SK-N-SH (cell line): ENCODE measurements around the gene AGAP1. TPM values are rescaled to one million over a fixed set of nuclear protein-coding genes. Genes with fewer than 3 reads are reported as not detected.

Experiments used
- CTCF ChIA-PET: fragments of 300-600, 350-600 bp; formaldehyde crosslinking; extraction: SDS; loops from one replicate; lab custom pipeline; 2021; lab: Yijun Ruan, JAX
- POLR2A ChIA-PET: fragments of 350-600 bp; sonication (Branson Sonifier 250); formaldehyde crosslinking; extraction: SDS; loops from one replicate; lab custom pipeline; 2020; ENCODE audit warnings: antibody characterized with exemption, inconsistent platforms; lab: Yijun Ruan, JAX
- DNase-seq: peaks from one replicate; pipeline ENCODE4 v3.0.0; 2012
- H2AFZ ChIP-seq: fragments of 200-600 bp; sonication (generic); 2 replicates; pipeline ENCODE4 v1.8.1; 2016; ENCODE audit warnings: antibody characterized with exemption, mild to moderate bottlenecking, low read depth
- H3F3A ChIP-seq: fragments of 200-600 bp; sonication (generic); replicated peaks from 2 replicates; pipeline ENCODE3; 2016; ENCODE audit warnings: antibody characterized with exemption, mild to moderate bottlenecking; ENCODE audit not compliant: insufficient read depth
- H3K27ac ChIP-seq, 2 experiments: fragments of 200-500 bp in 1 of 2; fragments of 200-600 bp in 1 of 2; sonication (Bioruptor generic) in 1 of 2; sonication (generic), shearing (Covaris generic) in 1 of 2; 2 replicates each; pipeline versions ENCODE4 v1.5.1 to v1.6.1; 2014 to 2016; ENCODE audit warnings: low read depth in 2 of 2, inconsistent platforms in 1 of 2, low read length in 1 of 2, mild to moderate bottlenecking in 1 of 2, mixed read lengths in 1 of 2
- H3K27me3 ChIP-seq: fragments of 200-600 bp; sonication (generic), shearing (Covaris generic); 2 replicates; pipeline ENCODE4 v1.6.1; 2016; ENCODE audit warnings: mixed run types; ENCODE audit not compliant: insufficient read depth
- H3K36me3 ChIP-seq, 2 experiments: fragments of 200-500 bp in 1 of 2; fragments of 200-600 bp in 1 of 2; sonication (Bioruptor generic) in 1 of 2; sonication (generic) in 1 of 2; replicated peaks in 1 of 2; 2 replicates each; pipeline versions ENCODE3 to v1.5.1; 2014 to 2016; ENCODE audit warnings: low read length in 1 of 2, mild to moderate bottlenecking in 1 of 2; ENCODE audit not compliant: insufficient read depth in 2 of 2, control insufficient read depth in 1 of 2
- H3K4me1 ChIP-seq, 2 experiments: fragments of 200-500 bp in 1 of 2; fragments of 200-600 bp in 1 of 2; sonication (Bioruptor generic) in 1 of 2; sonication (generic), shearing (Covaris generic) in 1 of 2; 2 replicates each; pipeline versions ENCODE4 v1.5.1 to v1.6.1; 2014 to 2016; ENCODE audit warnings: low read depth in 1 of 2, low read length in 1 of 2, mixed run types in 1 of 2; ENCODE audit not compliant: insufficient read depth in 2 of 2, control insufficient read depth in 1 of 2
- H3K4me2 ChIP-seq: fragments of 200-600 bp; sonication (generic), shearing (Covaris generic); 2 replicates; pipeline ENCODE4 v1.6.1; 2017; ENCODE audit warnings: mixed run types
- H3K4me3 ChIP-seq, 2 experiments: fragments of 200-500 bp in 1 of 2; fragments of 200-600 bp in 1 of 2; sonication (Bioruptor generic) in 1 of 2; sonication (generic), shearing (Covaris generic) in 1 of 2; 2 replicates each; pipeline versions ENCODE4 v1.5.1 to v1.8.1; 2014 to 2016; ENCODE audit warnings: low read depth in 2 of 2, inconsistent platforms in 1 of 2, low read length in 1 of 2, mild to moderate bottlenecking in 1 of 2, mixed read lengths in 1 of 2, moderate library complexity in 1 of 2
- H3K79me2 ChIP-seq: fragments of 200-600 bp; sonication (generic); 2 replicates; pipeline ENCODE4 v1.8.1; 2017; ENCODE audit warnings: mild to moderate bottlenecking; ENCODE audit not compliant: insufficient read depth
- H3K9ac ChIP-seq: fragments of 200-600 bp; sonication (generic); 2 replicates; pipeline ENCODE4 v1.6.1; 2017; ENCODE audit warnings: mixed run types
- H3K9me2 ChIP-seq: fragments of 200-600 bp; sonication (generic); 2 replicates; pipeline ENCODE4 v1.6.1; 2017; ENCODE audit warnings: mixed run types
- H3K9me3 ChIP-seq: fragments of 200-600 bp; sonication (generic); 2 replicates; pipeline ENCODE4 v1.6.1; 2017; ENCODE audit warnings: mixed run types, mild to moderate bottlenecking, moderate library complexity
- H4K20me1 ChIP-seq: fragments of 200-600 bp; sonication (generic); 2 replicates; pipeline ENCODE4 v1.6.1; 2017; ENCODE audit warnings: mild to moderate bottlenecking, mixed run types; ENCODE audit not compliant: insufficient read depth
- ELF1 ChIP-seq: IDR thresholded peaks from 2 replicates; pipeline ENCODE4 v1.4.0; 2012
- EP300 ChIP-seq, 2 experiments: IDR thresholded peaks; 2 replicates each; pipeline versions ENCODE4 v1.4.0 to v1.6.1; 2012; ENCODE audit warnings: borderline replicate concordance in 1 of 2, low read depth in 1 of 2, low read length in 1 of 2
- FOXJ3 ChIP-seq: sonication (generic); formaldehyde crosslinking; IDR thresholded peaks from 2 replicates; pipeline ENCODE4 v1.5.1; 2020; ENCODE audit warnings: mild to moderate bottlenecking, missing genetic modification reagents
- FOXM1 ChIP-seq: IDR thresholded peaks from 2 replicates; pipeline ENCODE4 v1.4.0; 2012; ENCODE audit warnings: low read depth, mild to moderate bottlenecking
- GABPA ChIP-seq: IDR thresholded peaks from 2 replicates; pipeline ENCODE4 v1.4.0; 2012; ENCODE audit warnings: low read depth, mild to moderate bottlenecking
- GATA2 ChIP-seq: sonication (generic); formaldehyde crosslinking; IDR thresholded peaks from 2 replicates; pipeline ENCODE4 v1.5.0; 2020; ENCODE audit warnings: mild to moderate bottlenecking, missing genetic modification reagents
- JUND ChIP-seq: IDR thresholded peaks from 2 replicates; pipeline ENCODE4 v1.4.0; 2012
- MAX ChIP-seq: IDR thresholded peaks from 2 replicates; pipeline ENCODE4 v1.4.0; 2012; ENCODE audit warnings: low read depth
- MEF2A ChIP-seq: IDR thresholded peaks from 2 replicates; pipeline ENCODE4 v1.4.0; 2012; ENCODE audit warnings: low read depth, borderline replicate concordance
- MXI1 ChIP-seq: IDR thresholded peaks from 2 replicates; pipeline ENCODE4 v1.6.1; 2012; ENCODE audit warnings: mild to moderate bottlenecking, low read depth, low read length, improper control_type of control experiment
- NFIC ChIP-seq: IDR thresholded peaks from 2 replicates; pipeline ENCODE4 v1.4.0; 2012; ENCODE audit warnings: borderline replicate concordance
- PBX3 ChIP-seq: IDR thresholded peaks from 2 replicates; pipeline ENCODE4; 2012
- POLR2AphosphoS5 ChIP-seq: IDR thresholded peaks from 2 replicates; pipeline ENCODE4 v1.6.1; 2012; ENCODE audit warnings: low read depth, low read length
- RFX5 ChIP-seq: IDR thresholded peaks from 2 replicates; pipeline ENCODE4 v1.6.1; 2012; ENCODE audit warnings: mild to moderate bottlenecking, improper control_type of control experiment, low read length
- TCF12 ChIP-seq: IDR thresholded peaks from 2 replicates; pipeline ENCODE4 v1.4.0; 2012
- TEAD4 ChIP-seq: IDR thresholded peaks from 2 replicates; pipeline ENCODE4 v1.4.0; 2012; ENCODE audit warnings: mild to moderate bottlenecking, borderline replicate concordance; ENCODE audit not compliant: insufficient read depth
- YY1 ChIP-seq: IDR thresholded peaks from 2 replicates; pipeline ENCODE4 v1.4.0; 2012; ENCODE audit warnings: low read depth, mild to moderate bottlenecking
- WGBS: methylation state at CpG from one replicate; pipeline ENCODE4 v1.1.6; 2017; ENCODE audit warnings: low lambda C conversion rate; 5-methylcytosine and 5-hydroxymethylcytosine counted together
- polyA plus RNA-seq, 3 experiments: library from polyadenylated mRNA; depleted of rRNA; stranded (reverse); fragments of >200 nt; gene quantifications; 2 replicates each; pipeline ENCODE4 v1.2.3, GENCODE V29; 2012
- TF ChIP-seq, protein P1 (sequence below): IDR thresholded peaks from 2 replicates; pipeline ENCODE4 v1.6.1; 2012; ENCODE audit warnings: mild to moderate bottlenecking, low read depth, low read length, moderate library complexity
- TF ChIP-seq, protein P2 (sequence below): fragments of 200-600 bp; sonication (generic); IDR thresholded peaks from 2 replicates; pipeline ENCODE4 v1.6.1; 2017; ENCODE audit warnings: antibody characterized with exemption, mild to moderate bottlenecking, moderate library complexity
- TF ChIP-seq, protein P3 (sequence below): IDR thresholded peaks from 2 replicates; pipeline ENCODE4 v1.4.0; 2012; ENCODE audit warnings: low read depth, borderline replicate concordance

The AGAP1 gene
- polyA plus RNA-seq, 1 of the 3 experiments (the other 2 are of a cell fraction): 8.8 TPM

DNA sequence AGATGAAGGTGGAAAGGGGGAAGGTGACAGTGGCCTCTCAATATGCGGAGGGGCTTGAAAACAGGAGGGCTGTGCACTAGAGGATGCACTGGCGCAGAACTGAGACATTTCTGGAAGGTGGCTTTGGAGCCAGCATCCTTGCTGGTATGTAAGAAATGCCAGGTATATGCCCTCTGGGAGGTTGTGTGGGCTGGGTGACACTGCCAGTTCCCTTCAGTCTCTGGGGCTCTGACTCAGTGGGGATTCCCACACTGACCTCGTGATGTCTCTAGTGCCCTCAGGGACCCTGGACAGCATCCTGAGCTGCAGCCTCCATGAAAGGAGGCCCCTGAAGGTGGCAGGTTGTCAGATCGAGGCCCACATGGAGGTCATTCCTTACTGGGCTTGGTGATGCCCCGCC is 74.0 kb downstream of the AGAP1 start:
- no peaks in the 10 kb centered on the region for H3F3A ChIP-seq

More for the DNA sequence above, 74.0 kb downstream of the AGAP1 start:
- Histone ChIP-seq H3K9ac (no peak overlapping the region), H4K20me1 (peaks cover 44% of the 10 kb centered on the region), H3K4me1 (peaks cover 5 to 14% of the 10 kb centered on the region in 2 experiments; a peak in 2 of 4 replicates), H3K4me2 (no peak overlapping the region), H3K9me2 (no peaks in the 10 kb centered on the region), H3K27me3 (no peaks in the 10 kb centered on the region), H3K27ac (no peak overlapping the region), H2AFZ (no peak overlapping the region), H3K9me3 (no peaks in the 10 kb centered on the region), H3K79me2 (peaks cover 32% of the 10 kb centered on the region), H3K4me3 (no peak overlapping the region), H3K36me3 (no peaks in the 10 kb centered on the region)
- POLR2A ChIA-PET: no interaction called here
- TF ChIP-seq MEF2A: no peak
- TF ChIP-seq TEAD4: no peak
- TF ChIP-seq RFX5: no peak
- no peak for TF ChIP-seq GATA2 (CRISPR knock-in tag)
- TF ChIP-seq, protein P1, sequence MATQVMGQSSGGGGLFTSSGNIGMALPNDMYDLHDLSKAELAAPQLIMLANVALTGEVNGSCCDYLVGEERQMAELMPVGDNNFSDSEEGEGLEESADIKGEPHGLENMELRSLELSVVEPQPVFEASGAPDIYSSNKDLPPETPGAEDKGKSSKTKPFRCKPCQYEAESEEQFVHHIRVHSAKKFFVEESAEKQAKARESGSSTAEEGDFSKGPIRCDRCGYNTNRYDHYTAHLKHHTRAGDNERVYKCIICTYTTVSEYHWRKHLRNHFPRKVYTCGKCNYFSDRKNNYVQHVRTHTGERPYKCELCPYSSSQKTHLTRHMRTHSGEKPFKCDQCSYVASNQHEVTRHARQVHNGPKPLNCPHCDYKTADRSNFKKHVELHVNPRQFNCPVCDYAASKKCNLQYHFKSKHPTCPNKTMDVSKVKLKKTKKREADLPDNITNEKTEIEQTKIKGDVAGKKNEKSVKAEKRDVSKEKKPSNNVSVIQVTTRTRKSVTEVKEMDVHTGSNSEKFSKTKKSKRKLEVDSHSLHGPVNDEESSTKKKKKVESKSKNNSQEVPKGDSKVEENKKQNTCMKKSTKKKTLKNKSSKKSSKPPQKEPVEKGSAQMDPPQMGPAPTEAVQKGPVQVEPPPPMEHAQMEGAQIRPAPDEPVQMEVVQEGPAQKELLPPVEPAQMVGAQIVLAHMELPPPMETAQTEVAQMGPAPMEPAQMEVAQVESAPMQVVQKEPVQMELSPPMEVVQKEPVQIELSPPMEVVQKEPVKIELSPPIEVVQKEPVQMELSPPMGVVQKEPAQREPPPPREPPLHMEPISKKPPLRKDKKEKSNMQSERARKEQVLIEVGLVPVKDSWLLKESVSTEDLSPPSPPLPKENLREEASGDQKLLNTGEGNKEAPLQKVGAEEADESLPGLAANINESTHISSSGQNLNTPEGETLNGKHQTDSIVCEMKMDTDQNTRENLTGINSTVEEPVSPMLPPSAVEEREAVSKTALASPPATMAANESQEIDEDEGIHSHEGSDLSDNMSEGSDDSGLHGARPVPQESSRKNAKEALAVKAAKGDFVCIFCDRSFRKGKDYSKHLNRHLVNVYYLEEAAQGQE: no peak
- no peak for TF ChIP-seq MXI1
- TF ChIP-seq NFIC: no peak
- TF ChIP-seq YY1: no peak
- TF ChIP-seq, protein P2, sequence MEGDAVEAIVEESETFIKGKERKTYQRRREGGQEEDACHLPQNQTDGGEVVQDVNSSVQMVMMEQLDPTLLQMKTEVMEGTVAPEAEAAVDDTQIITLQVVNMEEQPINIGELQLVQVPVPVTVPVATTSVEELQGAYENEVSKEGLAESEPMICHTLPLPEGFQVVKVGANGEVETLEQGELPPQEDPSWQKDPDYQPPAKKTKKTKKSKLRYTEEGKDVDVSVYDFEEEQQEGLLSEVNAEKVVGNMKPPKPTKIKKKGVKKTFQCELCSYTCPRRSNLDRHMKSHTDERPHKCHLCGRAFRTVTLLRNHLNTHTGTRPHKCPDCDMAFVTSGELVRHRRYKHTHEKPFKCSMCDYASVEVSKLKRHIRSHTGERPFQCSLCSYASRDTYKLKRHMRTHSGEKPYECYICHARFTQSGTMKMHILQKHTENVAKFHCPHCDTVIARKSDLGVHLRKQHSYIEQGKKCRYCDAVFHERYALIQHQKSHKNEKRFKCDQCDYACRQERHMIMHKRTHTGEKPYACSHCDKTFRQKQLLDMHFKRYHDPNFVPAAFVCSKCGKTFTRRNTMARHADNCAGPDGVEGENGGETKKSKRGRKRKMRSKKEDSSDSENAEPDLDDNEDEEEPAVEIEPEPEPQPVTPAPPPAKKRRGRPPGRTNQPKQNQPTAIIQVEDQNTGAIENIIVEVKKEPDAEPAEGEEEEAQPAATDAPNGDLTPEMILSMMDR: no peak
- TF ChIP-seq MAX: no peak
- TF ChIP-seq GABPA: no peak
- no peak for TF ChIP-seq TCF12
- no peak for TF ChIP-seq EP300 (IDR thresholded peaks at IDR 0.05; ENCODE audit: borderline replicate concordance in 1 of 2, low read depth in 1 of 2, low read length in 1 of 2)
- TF ChIP-seq ELF1: no peak
- TF ChIP-seq JUND: no peak
- no peak for TF ChIP-seq PBX3
- no peak for TF ChIP-seq POLR2AphosphoS5
- no peak for TF ChIP-seq FOXJ3
- no peak for TF ChIP-seq FOXM1
- TF ChIP-seq, protein P3, sequence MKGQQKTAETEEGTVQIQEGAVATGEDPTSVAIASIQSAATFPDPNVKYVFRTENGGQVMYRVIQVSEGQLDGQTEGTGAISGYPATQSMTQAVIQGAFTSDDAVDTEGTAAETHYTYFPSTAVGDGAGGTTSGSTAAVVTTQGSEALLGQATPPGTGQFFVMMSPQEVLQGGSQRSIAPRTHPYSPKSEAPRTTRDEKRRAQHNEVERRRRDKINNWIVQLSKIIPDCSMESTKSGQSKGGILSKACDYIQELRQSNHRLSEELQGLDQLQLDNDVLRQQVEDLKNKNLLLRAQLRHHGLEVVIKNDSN: no peak
- 87% methylated on average over 3 of the region's 5 CpGs for WGBS
- no peak for DNase-seq
- CTCF ChIA-PET: interaction anchor here (1.1 to 1.3 kb wide), 2 partner anchors 15 to 27 kb away, joined by 4 to 5 read pairs; no protein-coding TSS in a partner anchor
